ENCODE measurements around the gene LIPE.
"Not testable (repeated sequence)": the region's sequence is repeated elsewhere in the genome, so short reads cannot be mapped to it uniquely, and the experiment has no call there.

Gene LIPE

DNA sequence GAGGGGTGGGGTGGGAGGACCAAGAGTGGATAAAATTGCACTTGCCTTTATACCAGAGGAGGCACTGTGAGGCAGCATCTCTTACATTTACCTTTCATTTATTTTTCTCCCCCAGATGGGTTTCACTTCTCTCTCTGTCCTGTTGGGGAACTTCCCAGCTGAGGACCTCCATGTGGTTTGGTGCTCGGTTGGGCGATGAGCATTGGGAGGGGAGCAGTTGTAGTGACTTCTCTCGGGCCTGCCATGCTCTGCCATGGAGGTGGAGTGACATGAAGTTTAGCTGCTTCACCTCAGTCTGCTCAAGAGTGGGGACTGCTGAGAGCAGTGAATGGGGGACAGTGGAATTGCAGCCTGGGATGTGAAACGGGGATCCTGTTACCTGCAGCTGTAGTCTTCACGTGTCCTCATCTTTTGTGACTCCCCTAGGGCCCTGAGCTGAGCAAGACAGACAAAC, 38.7 kb upstream of the LIPE start:
- H3K4me3 Mint-ChIP-seq, result no peak overlapping the region
- no peak for DNase-seq
- no peaks in the 10 kb centered on the region for H3K36me3 Mint-ChIP-seq (ENCODE audit: low read depth)
- no peaks in the 10 kb centered on the region for H3K9me3 Mint-ChIP-seq
- no peaks in the 10 kb centered on the region for H3K27me3 Mint-ChIP-seq (ENCODE audit: low read depth, poor library complexity)
- TF ChIP-seq, protein P1, sequence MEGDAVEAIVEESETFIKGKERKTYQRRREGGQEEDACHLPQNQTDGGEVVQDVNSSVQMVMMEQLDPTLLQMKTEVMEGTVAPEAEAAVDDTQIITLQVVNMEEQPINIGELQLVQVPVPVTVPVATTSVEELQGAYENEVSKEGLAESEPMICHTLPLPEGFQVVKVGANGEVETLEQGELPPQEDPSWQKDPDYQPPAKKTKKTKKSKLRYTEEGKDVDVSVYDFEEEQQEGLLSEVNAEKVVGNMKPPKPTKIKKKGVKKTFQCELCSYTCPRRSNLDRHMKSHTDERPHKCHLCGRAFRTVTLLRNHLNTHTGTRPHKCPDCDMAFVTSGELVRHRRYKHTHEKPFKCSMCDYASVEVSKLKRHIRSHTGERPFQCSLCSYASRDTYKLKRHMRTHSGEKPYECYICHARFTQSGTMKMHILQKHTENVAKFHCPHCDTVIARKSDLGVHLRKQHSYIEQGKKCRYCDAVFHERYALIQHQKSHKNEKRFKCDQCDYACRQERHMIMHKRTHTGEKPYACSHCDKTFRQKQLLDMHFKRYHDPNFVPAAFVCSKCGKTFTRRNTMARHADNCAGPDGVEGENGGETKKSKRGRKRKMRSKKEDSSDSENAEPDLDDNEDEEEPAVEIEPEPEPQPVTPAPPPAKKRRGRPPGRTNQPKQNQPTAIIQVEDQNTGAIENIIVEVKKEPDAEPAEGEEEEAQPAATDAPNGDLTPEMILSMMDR (IDR thresholded peaks at IDR 0.05), result no peak
- peaks cover 32% of the 10 kb centered on the region for H3K4me1 Mint-ChIP-seq
- peak overlapping the region; percentile 46 for H3K27ac Mint-ChIP-seq

DNA sequence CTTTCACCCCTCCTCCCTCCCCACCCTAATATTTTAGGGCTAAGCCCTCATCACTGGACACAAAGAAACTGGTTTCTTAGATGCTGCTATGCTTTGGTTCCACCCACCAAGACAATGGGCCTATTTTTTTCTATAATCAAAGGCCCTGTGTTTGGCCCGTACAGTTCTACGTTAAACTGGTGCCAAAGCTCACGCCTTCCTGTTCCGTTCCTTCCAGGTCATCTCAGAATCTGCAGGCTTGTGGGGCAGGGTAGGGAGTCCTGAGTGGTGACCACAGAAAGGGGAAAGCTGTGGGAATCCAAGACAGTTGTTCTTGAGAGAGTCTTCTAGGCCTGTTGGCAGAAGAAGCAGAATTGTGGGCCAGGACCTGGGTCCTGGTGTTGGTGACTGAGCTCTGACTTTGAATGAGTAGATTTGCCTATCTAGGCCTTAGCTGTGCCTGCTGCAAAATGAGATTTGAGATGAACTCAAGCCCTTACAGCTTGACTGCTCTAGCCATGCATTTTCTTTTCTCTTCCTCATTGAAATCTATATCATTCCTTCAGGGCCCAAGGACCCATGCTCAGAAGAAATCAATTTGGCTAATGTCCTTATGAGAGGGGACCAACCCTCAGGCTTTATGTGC, 34.6 kb upstream of the LIPE start:
- no peaks in the 10 kb centered on the region for H3K27me3 Mint-ChIP-seq (ENCODE audit: low read depth, poor library complexity)
- TF ChIP-seq, protein P1 (IDR thresholded peaks at IDR 0.05), result no peak
- H3K27ac Mint-ChIP-seq, result peak overlapping the region; percentile 75
- peaks cover 17% of the 10 kb centered on the region for H3K4me1 Mint-ChIP-seq
- H3K4me3 Mint-ChIP-seq, result no peak overlapping the region
- peaks cover 12% of the 10 kb centered on the region for H3K36me3 Mint-ChIP-seq (ENCODE audit: low read depth)
- no peak for DNase-seq
- H3K9me3 Mint-ChIP-seq, result no peaks in the 10 kb centered on the region

DNA sequence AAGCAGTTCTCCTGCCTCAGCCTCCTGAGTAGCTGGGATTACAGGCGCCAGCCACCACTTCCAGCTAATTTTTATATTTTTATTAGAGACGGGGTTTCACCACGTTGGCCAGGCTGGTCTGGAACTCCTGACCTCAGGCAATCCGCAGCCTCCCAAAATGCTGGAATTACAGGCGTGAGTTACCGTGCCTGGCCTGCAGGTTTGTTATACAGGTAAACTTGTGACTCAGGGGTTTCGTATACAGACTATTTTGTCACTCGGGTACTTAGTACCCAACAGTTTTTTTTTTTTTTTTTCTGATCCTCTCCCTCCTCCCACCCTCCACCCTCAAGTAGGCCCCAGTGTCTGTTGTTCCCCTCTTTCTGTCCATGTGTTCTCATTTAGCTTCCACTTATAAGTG, 34.0 kb upstream of the LIPE start:
- Mint-ChIP-seq H3K36me3 (ENCODE audit: low read depth) (peaks cover 12% of the 10 kb centered on the region), H3K4me1 (peaks cover 11% of the 10 kb centered on the region)
- not testable (repeated sequence) for H3K4me3 Mint-ChIP-seq; H3K27ac Mint-ChIP-seq; H3K9me3 Mint-ChIP-seq; H3K27me3 Mint-ChIP-seq (ENCODE audit: low read depth, poor library complexity); DNase-seq

DNA sequence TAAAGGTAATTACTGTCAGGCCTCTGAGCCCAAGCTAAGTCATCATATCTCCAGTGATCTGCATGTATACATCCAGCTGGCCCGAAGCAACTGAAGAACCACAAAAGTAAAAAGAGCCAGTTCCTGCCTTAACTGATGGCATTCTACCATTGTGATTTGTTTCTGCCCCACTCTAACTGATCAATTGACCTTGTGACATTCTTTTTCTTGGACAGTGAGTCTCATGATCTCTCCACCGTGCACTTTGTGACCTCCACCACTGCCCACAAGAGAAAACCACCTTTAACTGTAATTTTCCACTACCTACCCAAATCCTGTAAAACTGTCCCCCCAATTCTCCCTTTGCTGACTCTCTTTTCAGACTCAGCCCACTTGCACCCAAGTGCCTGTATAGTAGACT, 32.7 kb upstream of the LIPE start:
- Mint-ChIP-seq H3K4me1 (peaks cover 4% of the 10 kb centered on the region), H3K36me3 (ENCODE audit: low read depth) (peaks cover 12% of the 10 kb centered on the region), H3K27ac (no peak overlapping the region), H3K27me3 (ENCODE audit: low read depth, poor library complexity) (no peaks in the 10 kb centered on the region), H3K9me3 (no peaks in the 10 kb centered on the region), H3K4me3 (no peak overlapping the region)
- DNase-seq, result no peak
- TF ChIP-seq, protein P1 (IDR thresholded peaks at IDR 0.05), result no peak

DNA sequence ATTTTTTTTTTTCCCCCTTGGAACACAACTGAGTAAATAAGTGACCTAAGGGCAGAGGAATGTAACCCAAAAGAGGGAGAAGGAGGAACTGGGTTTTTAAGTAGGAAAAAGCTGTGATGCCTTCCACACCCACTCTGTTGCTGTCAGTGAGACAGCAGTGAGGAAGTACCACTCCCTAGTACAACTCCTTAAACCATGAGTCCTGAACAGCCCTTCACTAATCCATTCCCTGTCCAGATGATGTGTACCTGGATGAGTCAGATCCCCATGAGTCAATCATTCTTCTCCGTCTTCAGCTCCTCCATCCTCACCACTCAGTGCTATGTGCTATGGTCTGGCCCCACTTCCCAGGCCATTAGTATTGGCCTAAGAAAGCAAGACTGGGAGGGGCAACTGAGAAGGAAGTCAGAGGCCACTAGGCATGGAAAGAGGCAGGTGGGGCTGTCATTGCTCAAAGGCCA, 28.5 kb upstream of the LIPE start:
- Mint-ChIP-seq H3K27ac (no peak overlapping the region), H3K9me3 (no peaks in the 10 kb centered on the region), H3K4me1 (peaks cover 4% of the 10 kb centered on the region), H3K4me3 (no peak overlapping the region), H3K27me3 (ENCODE audit: low read depth, poor library complexity) (peaks cover 15% of the 10 kb centered on the region), H3K36me3 (ENCODE audit: low read depth) (peaks cover 12% of the 10 kb centered on the region)
- DNase-seq, result no peak
- TF ChIP-seq, protein P1 (IDR thresholded peaks at IDR 0.05), result no peak

DNA sequence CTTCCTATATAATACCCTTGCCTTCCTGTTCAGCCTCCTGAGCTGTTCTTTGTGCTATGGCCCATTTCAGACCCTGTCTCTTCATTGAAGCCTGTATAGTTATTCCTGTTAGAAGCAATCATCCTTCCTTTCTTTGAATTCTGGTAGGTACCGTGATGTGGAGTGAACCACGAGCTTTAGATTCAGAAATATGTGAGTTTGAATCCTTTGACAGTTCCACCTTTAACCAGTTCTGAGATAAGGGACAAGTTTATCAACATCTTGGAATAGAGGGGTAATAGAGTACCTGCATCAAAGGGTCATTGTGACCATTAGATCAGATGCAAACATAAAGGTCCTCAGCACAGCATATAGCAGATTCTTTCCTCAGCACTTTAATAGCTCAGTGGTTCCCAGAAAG, 27.9 kb upstream of the LIPE start:
- peaks cover 4% of the 10 kb centered on the region for H3K4me1 Mint-ChIP-seq
- TF ChIP-seq, protein P1 (IDR thresholded peaks at IDR 0.05), result no peak
- H3K27me3 Mint-ChIP-seq (ENCODE audit: low read depth, poor library complexity), result peaks cover 15% of the 10 kb centered on the region
- no peak overlapping the region for H3K27ac Mint-ChIP-seq
- no peak for DNase-seq
- H3K9me3 Mint-ChIP-seq, result no peaks in the 10 kb centered on the region
- peaks cover 10% of the 10 kb centered on the region for H3K36me3 Mint-ChIP-seq (ENCODE audit: low read depth)
- H3K4me3 Mint-ChIP-seq, result no peak overlapping the region
